GM12801 (cell line): ENCODE data around the gene IL9R.

Experiments
- CTCF ChIP-seq: IDR thresholded peaks from one replicate; pipeline ENCODE4 v1.5.1; 2011; ENCODE audit warnings: control low read depth; ENCODE audit not compliant: insufficient read length; ENCODE audit errors: extremely low read depth

The IL9R gene

GRCh38 chrX:155985208-155985607, 12.3 kb upstream of the IL9R start:
- TF ChIP-seq CTCF = no peak

GRCh38 chrX:155988859-155989258, 8.6 kb upstream of the IL9R start:
- no peak for TF ChIP-seq CTCF

DNA sequence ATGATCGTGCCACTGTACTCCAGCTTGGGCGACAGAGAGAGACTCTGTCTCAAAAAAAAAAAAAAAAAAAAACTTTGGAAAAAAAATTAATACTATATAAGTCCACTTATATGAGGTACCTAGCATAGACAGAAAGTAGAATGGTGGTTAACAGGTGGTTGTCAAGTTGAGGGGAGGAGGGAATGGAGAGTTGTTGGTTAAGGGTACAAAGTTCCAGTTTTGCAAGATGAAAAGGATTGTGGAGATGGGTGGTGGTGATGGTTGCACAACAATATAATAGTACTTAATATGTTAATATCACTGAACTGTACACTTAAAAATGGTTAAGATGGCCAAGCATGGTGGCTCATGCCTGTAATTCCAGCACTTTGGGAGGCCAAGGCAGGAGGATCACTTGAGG, 4.1 kb upstream of the IL9R start:
- TF ChIP-seq CTCF = no peak

DNA sequence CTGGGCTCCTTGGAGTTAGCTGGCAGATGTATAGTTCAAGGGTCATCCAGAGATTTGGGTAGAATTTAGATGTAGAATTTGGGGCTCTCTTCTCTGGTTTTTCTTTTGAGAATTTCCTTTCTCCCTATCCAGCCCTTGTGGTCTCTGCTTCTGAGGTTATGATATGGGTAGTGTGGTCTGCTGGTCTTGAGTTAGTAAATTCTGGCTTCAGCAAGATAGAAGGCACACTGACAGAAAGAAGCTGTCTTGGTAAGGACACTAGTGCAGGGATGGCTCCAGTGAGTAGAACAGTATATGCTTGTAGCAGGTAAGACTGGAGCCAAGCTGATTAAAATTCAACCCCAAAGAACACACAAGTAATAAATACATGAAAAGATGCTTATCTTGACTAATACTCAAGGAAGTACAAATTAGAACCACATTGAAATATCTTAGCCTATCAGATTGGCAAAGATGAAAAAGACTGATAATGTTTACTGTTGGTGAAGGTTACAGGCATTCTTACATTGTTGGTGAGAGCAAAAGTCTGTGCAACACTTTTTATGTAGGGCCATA, 2.1 kb upstream of the IL9R start:
- TF ChIP-seq CTCF = no peak

- TF ChIP-seq CTCF = no peak
These were observed 620 bp downstream of the IL9R start for GRCh38 chrX:155998116-155998515.

- TF ChIP-seq CTCF = no peak
These were observed 1.4 kb downstream of the IL9R start for GRCh38 chrX:155998761-155999510.

GRCh38 chrX:156000361-156000926, 2.9 kb downstream of the IL9R start:
- no peak for TF ChIP-seq CTCF
